Thyroid gland (tissue), 4 donors: Measurements from ENCODE around the gene CAMK2G. TPM values are rescaled to one million over a fixed set of nuclear protein-coding genes. Genes with fewer than 3 reads are reported as not detected.

ENCODE experiments used
- DNase-seq, 2 donors: peaks; one replicate each; pipeline ENCODE4 v3.0.0-alpha.2; 2019
- H3K27ac ChIP-seq, 3 donors: fragments of 200-600 bp; sonication (generic); 1 replicate in 2 of 3; 2 replicates in 1 of 3; pipeline ENCODE4 v1.5.1; 2016 to 2019; ENCODE audit warnings: mild to moderate bottlenecking in 1 of 3, moderate library complexity in 1 of 3
- H3K27me3 ChIP-seq: fragments of 200-600 bp; sonication (generic); one replicate; pipeline ENCODE4 v1.5.1; 2019
- H3K36me3 ChIP-seq, 2 donors: fragments of 200-600 bp; sonication (generic); one replicate each; pipeline ENCODE4 v1.5.1; 2016 to 2019
- H3K4me1 ChIP-seq, 2 donors: fragments of 200-600 bp; sonication (generic); one replicate each; pipeline ENCODE4 v1.5.1; 2017 to 2019
- H3K4me3 ChIP-seq, 3 donors: fragments of 200-600 bp; sonication (generic); replicated peaks in 1 of 3; 1 replicate in 2 of 3; 2 replicates in 1 of 3; pipeline ENCODE4 v1.5.1; 2016; ENCODE audit warnings: mild to moderate bottlenecking in 1 of 3
- H3K9me3 ChIP-seq: fragments of 200-600 bp; sonication (generic); one replicate; pipeline ENCODE4 v1.5.1; 2017
- POLR2A ChIP-seq, 2 donors: fragments of 450-650 bp; IDR thresholded peaks; one replicate each; pipeline ENCODE4 v1.6.1; 2017; ENCODE audit warnings: antibody characterized with exemption in 2 of 2, mild to moderate bottlenecking in 2 of 2, moderate library complexity in 1 of 2
- WGBS, 2 donors: methylation state at CpG; one replicate each; pipeline ENCODE4 v1.1.5; 2017; 5-methylcytosine and 5-hydroxymethylcytosine counted together
- intact Hi-C: fragments of 100-400 bp; cut with DNase I; formaldehyde crosslinking; loops from one replicate; pipeline ENCODE4 v1.15.1; 2023
- total RNA-seq, 4 donors: library from RNA; depleted of rRNA; stranded (reverse); fragments of >200 nt; gene quantifications; one replicate each; pipeline ENCODE4 v1.2.3, GENCODE V29; 2016
- TF ChIP-seq, protein P1 (sequence below), 6 experiments: fragments of 200-600 bp in 3 of 6; fragments of 450-650 bp in 3 of 6; sonication (generic) in 3 of 6; IDR thresholded peaks; one replicate each; pipeline ENCODE4 v1.5.1; 2016 to 2019; ENCODE audit warnings: antibody characterized with exemption in 6 of 6, mild to moderate bottlenecking in 2 of 6, inconsistent platforms in 1 of 6, moderate library complexity in 1 of 6

CAMK2G gene
- total RNA-seq, 4 donors from 2014 or later: 21.2 to 27.4 (median 22.3) TPM

DNA sequence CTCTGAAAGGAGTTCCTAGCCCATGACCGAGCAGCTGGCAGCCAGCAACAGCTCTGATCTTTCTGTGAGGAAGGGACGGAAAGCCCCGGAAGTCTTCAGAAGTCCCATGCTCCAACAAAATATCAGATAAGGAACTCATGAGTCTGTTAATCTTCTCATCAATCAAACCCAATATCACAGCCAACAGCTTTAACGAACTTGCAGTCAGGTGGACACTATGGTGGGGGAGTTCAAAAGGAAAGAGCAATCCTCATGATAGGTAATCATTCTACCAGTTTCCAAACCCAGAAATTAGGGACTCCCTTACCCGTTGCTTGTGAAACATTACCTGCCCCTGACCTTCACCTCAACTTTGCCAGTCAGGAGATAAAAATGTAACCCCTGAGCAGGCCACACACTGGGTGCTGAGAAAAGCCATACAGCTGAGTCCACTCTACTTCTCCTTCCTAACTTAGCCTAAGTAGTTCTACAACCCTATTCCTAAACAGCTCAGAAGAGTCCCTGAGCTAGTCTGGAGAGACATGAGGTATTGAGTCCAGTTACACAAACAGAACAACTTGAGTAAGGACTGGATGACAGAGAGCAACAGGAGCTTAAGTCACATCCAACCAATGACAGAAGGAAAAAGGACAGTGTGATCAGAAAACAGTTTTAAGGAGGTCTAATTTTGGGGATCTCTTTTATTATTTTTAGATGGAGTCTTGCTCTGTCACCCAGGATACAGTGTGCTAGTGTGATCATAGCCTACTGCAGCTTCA, 65.1 kb downstream of the CAMK2G start:
- H3K9me3 ChIP-seq: no peaks in the 10 kb centered on the region
- intact Hi-C loops: no loop called here
- H3K36me3 ChIP-seq: peaks cover 36 to 45% of the 10 kb centered on the region in 2 donors
- H3K4me3 ChIP-seq: no peak overlapping the region
- peaks cover 7 to 20% of the 10 kb centered on the region in 2 donors for H3K4me1 ChIP-seq
- TF ChIP-seq, protein P1, sequence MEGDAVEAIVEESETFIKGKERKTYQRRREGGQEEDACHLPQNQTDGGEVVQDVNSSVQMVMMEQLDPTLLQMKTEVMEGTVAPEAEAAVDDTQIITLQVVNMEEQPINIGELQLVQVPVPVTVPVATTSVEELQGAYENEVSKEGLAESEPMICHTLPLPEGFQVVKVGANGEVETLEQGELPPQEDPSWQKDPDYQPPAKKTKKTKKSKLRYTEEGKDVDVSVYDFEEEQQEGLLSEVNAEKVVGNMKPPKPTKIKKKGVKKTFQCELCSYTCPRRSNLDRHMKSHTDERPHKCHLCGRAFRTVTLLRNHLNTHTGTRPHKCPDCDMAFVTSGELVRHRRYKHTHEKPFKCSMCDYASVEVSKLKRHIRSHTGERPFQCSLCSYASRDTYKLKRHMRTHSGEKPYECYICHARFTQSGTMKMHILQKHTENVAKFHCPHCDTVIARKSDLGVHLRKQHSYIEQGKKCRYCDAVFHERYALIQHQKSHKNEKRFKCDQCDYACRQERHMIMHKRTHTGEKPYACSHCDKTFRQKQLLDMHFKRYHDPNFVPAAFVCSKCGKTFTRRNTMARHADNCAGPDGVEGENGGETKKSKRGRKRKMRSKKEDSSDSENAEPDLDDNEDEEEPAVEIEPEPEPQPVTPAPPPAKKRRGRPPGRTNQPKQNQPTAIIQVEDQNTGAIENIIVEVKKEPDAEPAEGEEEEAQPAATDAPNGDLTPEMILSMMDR (IDR thresholded peaks at IDR 0.05): no peak
- WGBS, 2 donors: 63 to 88% methylated on average over 5 of the region's 5 CpGs
- H3K27me3 ChIP-seq: no peaks in the 10 kb centered on the region
- no peak for DNase-seq
- H3K27ac ChIP-seq: no peak overlapping the region

DNA sequence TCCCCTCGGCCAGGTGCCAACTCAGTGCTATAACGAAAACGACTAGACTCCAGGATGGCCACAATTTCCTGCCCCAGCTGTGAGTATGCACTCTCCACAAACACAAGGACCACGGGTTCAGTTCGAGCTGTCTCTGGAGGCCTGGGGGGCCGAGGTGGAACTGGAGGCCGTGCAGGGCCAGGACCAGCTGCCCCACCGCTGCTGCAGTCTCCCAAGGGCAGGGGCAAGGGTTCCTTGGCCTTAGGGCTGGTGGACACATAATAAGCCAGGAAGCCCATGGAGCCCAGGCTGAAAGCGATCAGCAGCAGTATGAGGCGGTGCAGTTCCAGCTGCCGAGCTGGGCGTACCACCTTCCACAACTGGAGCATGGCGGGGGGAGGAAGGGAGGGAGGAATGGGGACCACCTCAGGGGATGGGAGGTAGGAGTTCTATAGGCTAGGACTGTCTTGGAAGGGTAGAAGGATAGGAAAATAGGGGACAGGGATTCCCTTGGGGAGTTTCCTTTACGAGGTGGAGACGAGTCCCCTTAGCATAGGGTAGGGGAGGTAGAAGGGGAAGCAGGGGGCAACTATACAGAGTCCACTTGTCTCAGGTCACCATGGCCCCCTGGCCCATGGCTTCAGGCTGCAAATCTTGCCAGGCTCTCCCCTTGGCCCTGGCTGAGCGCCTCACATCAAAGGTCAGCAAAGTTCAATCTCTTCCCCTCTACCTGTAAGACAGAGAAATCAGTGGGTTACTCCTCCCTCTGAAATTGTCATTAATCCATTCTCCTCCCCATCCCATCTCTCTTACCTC, 66.1 kb downstream of the CAMK2G start:
- no peak overlapping the region for H3K4me3 ChIP-seq
- H3K36me3 ChIP-seq: peaks cover 45 to 50% of the 10 kb centered on the region in 2 donors
- H3K27ac ChIP-seq: no peak overlapping the region
- H3K27me3 ChIP-seq: no peaks in the 10 kb centered on the region
- WGBS, 2 donors: 90 to 96% methylated on average over 16 of the region's 16 CpGs
- intact Hi-C loops: no loop called here
- peaks cover 7 to 20% of the 10 kb centered on the region in 2 donors for H3K4me1 ChIP-seq
- TF ChIP-seq, protein P1 (IDR thresholded peaks at IDR 0.05): no peak
- TF ChIP-seq POLR2A (IDR thresholded peaks at IDR 0.05): no peak
- no peaks in the 10 kb centered on the region for H3K9me3 ChIP-seq
- no peak for DNase-seq

DNA sequence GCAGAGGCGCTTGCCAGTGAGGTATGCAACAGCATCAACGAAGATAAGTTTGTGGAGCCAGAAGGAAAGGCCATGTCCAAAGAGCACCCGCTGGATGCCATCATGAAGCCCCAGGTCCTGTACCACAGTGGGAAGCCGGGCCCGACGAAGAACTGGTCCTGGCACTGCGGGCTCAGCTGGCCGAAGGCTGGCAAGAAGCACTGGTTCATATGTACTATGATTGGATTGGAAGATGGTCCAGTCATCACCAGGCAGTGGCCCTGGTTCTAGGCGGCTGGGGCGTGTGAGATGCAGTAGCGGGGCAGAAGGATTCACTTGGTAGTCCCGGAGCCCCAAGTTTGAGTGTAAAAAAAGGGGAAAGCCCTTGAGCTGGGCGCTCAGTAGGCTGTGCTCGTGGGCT, 66.9 kb downstream of the CAMK2G start:
- peaks cover 53 to 57% of the 10 kb centered on the region in 2 donors for H3K36me3 ChIP-seq
- H3K9me3 ChIP-seq: no peaks in the 10 kb centered on the region
- H3K4me1 ChIP-seq: peaks cover 7 to 20% of the 10 kb centered on the region in 2 donors
- no peaks in the 10 kb centered on the region for H3K27me3 ChIP-seq
- no peak overlapping the region for H3K27ac ChIP-seq
- WGBS, 2 donors: 96% methylated on average over 14 of the region's 14 CpGs
- DNase-seq: no peak
- intact Hi-C loops: no loop called here
- no peak for TF ChIP-seq POLR2A (IDR thresholded peaks at IDR 0.05)
- TF ChIP-seq, protein P1 (IDR thresholded peaks at IDR 0.05): no peak
- no peak overlapping the region for H3K4me3 ChIP-seq

DNA sequence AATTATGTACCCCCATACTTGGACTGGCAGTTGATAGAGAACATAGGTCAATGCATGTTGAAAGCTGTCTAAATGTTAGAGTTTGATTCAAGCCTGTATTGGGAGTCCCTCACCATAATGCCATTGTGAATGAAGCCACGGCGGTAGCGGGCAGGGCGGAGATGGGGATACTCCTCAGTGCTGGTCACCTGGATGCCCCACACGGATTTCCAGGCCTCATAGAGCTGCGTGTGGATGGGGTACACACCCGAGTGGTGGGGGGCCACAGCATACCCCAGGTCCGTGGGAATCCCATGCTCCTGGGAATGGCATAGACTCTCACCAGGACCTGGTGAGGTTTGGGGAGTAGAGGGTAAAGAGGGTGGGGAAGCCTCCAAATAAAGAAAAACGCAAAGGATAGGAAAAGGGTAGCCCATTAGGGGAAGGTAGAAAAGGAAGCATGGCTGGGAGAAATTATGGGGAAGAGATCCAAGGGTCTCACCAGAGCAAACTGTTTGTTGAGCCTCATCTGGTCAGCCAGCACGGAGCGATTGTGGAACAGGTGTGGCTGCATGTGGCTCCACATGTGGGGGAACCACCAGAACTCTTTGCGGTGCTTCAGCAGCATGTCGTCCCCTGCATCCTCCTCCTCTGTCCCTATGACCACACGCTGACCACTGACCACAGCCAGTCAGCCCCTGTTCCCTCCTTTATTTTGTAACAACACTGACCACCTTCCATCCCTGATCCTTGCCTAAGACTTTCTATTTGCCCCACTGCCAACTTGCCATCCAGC, 68.0 kb downstream of the CAMK2G start:
- H3K36me3 ChIP-seq: peaks cover 64 to 68% of the 10 kb centered on the region in 2 donors
- no peak for DNase-seq

More for the DNA sequence above, 68.0 kb downstream of the CAMK2G start:
- Histone ChIP-seq H3K4me1 (peaks cover 7 to 20% of the 10 kb centered on the region in 2 donors), H3K4me3 (no peak overlapping the region), H3K27ac (no peak overlapping the region), H3K27me3 (no peaks in the 10 kb centered on the region), H3K9me3 (no peaks in the 10 kb centered on the region)
- no peak for TF ChIP-seq POLR2A (IDR thresholded peaks at IDR 0.05)
- TF ChIP-seq, protein P1 (IDR thresholded peaks at IDR 0.05): no peak
- 93 to 95% methylated on average over 14 of the region's 14 CpGs for WGBS, 2 donors
- intact Hi-C loops: no loop called here
